IPS-20b (cell line): ENCODE data around the gene SENP6.
"Not testable (repeated sequence)": the region's sequence is repeated elsewhere in the genome, so short reads cannot be mapped to it uniquely, and the experiment has no call there.

ENCODE experiments used
- H3K27ac ChIP-seq: one replicate; pipeline ENCODE4 v1.5.1; 2013; ENCODE audit warnings: low read length
- H3K27me3 ChIP-seq: 2 replicates; pipeline ENCODE4 v1.6.1; 2013; ENCODE audit warnings: mild to moderate bottlenecking, low read length, inconsistent platforms; ENCODE audit not compliant: insufficient read depth
- H3K36me3 ChIP-seq: 2 replicates; pipeline ENCODE4 v1.6.1; 2013; ENCODE audit warnings: low read depth, mild to moderate bottlenecking, inconsistent platforms, low read length, moderate library complexity; ENCODE audit not compliant: insufficient read depth
- H3K4me1 ChIP-seq: 2 replicates; pipeline ENCODE4 v1.6.1; 2013; ENCODE audit warnings: mild to moderate bottlenecking, control low read depth, inconsistent platforms, low read length, moderate library complexity; ENCODE audit not compliant: insufficient read depth
- H3K4me3 ChIP-seq: 2 replicates; pipeline ENCODE4 v1.5.1; 2013; ENCODE audit warnings: mild to moderate bottlenecking, low read length, inconsistent platforms
- H3K9ac ChIP-seq: 2 replicates; pipeline ENCODE4 v1.6.1; 2013; ENCODE audit warnings: low read depth, mild to moderate bottlenecking, inconsistent platforms, low read length, moderate library complexity
- H3K9me3 ChIP-seq: 2 replicates; pipeline ENCODE4 v1.6.1; 2013; ENCODE audit warnings: mild to moderate bottlenecking, low read depth, low read length, inconsistent platforms; ENCODE audit not compliant: insufficient read depth

Gene SENP6

GRCh38 chr6:75581231-75581630 lies 20.4 kb upstream of the SENP6 start:
- Histone ChIP-seq H3K27me3 (no peaks in the 10 kb centered on the region), H3K4me3 (no peak overlapping the region), H3K27ac (no peak overlapping the region), H3K9ac (no peak overlapping the region), H3K9me3 (no peaks in the 10 kb centered on the region), H3K36me3 (no peaks in the 10 kb centered on the region), H3K4me1 (no peaks in the 10 kb centered on the region)

GRCh38 chr6:75584552-75584951 lies 17.1 kb upstream of the SENP6 start:
- not testable (repeated sequence) for H3K27ac ChIP-seq, H3K36me3 ChIP-seq, H3K9ac ChIP-seq, H3K9me3 ChIP-seq, H3K4me3 ChIP-seq, H3K4me1 ChIP-seq, H3K27me3 ChIP-seq

GRCh38 chr6:75588948-75589347 lies 12.7 kb upstream of the SENP6 start:
- no peak overlapping the region for H3K4me3 ChIP-seq
- H3K9me3 ChIP-seq, result no peaks in the 10 kb centered on the region
- no peaks in the 10 kb centered on the region for H3K4me1 ChIP-seq
- no peaks in the 10 kb centered on the region for H3K36me3 ChIP-seq
- no peaks in the 10 kb centered on the region for H3K27me3 ChIP-seq
- no peak overlapping the region for H3K27ac ChIP-seq
- H3K9ac ChIP-seq, result no peak overlapping the region

DNA sequence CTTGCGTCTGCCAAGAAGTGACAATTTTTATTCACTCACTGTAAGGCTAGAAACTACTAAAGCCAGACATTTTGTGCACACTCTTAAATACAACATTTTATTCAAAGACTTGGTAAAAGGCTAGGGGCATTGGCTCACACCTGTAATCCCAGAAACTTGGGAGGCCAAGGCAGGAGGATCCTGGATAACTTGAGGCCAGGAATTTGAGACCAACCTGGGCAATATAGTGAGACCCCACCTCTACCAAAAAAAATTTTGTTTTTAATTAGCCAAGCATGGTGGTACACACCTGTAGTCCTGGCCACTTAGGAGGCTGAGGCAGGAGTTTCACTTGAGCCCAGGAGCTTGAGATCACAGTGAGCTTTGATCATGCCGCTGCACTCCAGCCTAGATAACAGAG lies 11.3 kb upstream of the SENP6 start:
- Histone ChIP-seq H3K4me1 (no peaks in the 10 kb centered on the region), H3K36me3 (no peaks in the 10 kb centered on the region), H3K4me3 (no peak overlapping the region), H3K9ac (no peak overlapping the region), H3K27ac (no peak overlapping the region), H3K27me3 (no peaks in the 10 kb centered on the region), H3K9me3 (no peaks in the 10 kb centered on the region)

GRCh38 chr6:75596380-75596779 lies 5.3 kb upstream of the SENP6 start:
- H3K4me3 ChIP-seq, H3K9ac ChIP-seq: not testable (repeated sequence)

GRCh38 chr6:75600768-75601167 lies 912 bp upstream of the SENP6 start:
- H3K9ac ChIP-seq, result peak overlapping the region; percentile 89; the same call in 1 of the 2 replicates
- H3K36me3 ChIP-seq, result no peaks in the 10 kb centered on the region
- no peaks in the 10 kb centered on the region for H3K27me3 ChIP-seq
- peak overlapping the region; percentile 97 for H3K4me3 ChIP-seq
- no peak overlapping the region for H3K27ac ChIP-seq
- no peaks in the 10 kb centered on the region; the same call in 1 of the 2 replicates for H3K4me1 ChIP-seq
- no peaks in the 10 kb centered on the region for H3K9me3 ChIP-seq

More at GRCh38 chr6:75596380-75596779, 5.3 kb upstream of the SENP6 start:
- not testable (repeated sequence) for H3K36me3 ChIP-seq, H3K4me1 ChIP-seq, H3K9me3 ChIP-seq, H3K27ac ChIP-seq, H3K27me3 ChIP-seq

GRCh38 chr6:75602246-75603105 lies 796 bp downstream of the SENP6 start:
- Histone ChIP-seq H3K9ac (peak overlapping the region; percentile 89), H3K4me3 (peak overlapping the region; percentile 97), H3K4me1 (no peaks in the 10 kb centered on the region; the same call in 1 of the 2 replicates), H3K27me3 (no peaks in the 10 kb centered on the region), H3K27ac (peak overlapping the region; percentile 95), H3K9me3 (no peaks in the 10 kb centered on the region), H3K36me3 (no peaks in the 10 kb centered on the region)

GRCh38 chr6:75603106-75603420 lies 1.4 kb downstream of the SENP6 start:
- peak overlapping the region; percentile 97 for H3K4me3 ChIP-seq
- no peaks in the 10 kb centered on the region; the same call in 1 of the 2 replicates for H3K4me1 ChIP-seq
- H3K27ac ChIP-seq, result no peak overlapping the region
- H3K27me3 ChIP-seq, result no peaks in the 10 kb centered on the region
- no peaks in the 10 kb centered on the region for H3K36me3 ChIP-seq
- H3K9ac ChIP-seq, result peak overlapping the region; percentile 89
- H3K9me3 ChIP-seq, result no peaks in the 10 kb centered on the region

- H3K4me3 ChIP-seq, result peak overlapping the region; percentile 97
Observed at GRCh38 chr6:75604294-75604693, 2.6 kb downstream of the SENP6 start.

DNA sequence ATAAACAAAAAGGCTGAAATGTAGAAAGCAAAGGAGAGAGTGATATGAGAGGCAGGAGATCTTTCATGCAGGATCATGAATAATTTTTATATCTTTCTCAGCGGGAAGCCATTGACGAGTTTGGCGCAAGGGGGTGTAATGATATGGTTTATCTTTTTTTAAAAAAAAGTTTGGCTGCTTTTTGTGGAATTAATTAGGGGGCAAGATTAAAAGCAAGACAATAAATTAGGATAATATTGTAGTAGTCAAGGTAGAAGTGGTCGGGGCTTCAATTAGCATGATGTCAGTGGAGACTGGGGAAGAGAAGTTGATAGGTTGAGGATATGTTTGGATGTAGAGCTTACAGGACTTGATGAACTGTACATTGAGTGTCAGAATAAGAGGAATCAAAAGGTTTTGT lies 4.0 kb downstream of the SENP6 start:
- no peak overlapping the region for H3K27ac ChIP-seq

More at GRCh38 chr6:75604294-75604693, 2.6 kb downstream of the SENP6 start:
- no peak overlapping the region for H3K27ac ChIP-seq
- no peaks in the 10 kb centered on the region for H3K9me3 ChIP-seq
- peaks cover 6% of the 10 kb centered on the region; the same call in 1 of the 2 replicates for H3K4me1 ChIP-seq
- no peaks in the 10 kb centered on the region for H3K36me3 ChIP-seq
- H3K27me3 ChIP-seq, result no peaks in the 10 kb centered on the region
- H3K9ac ChIP-seq, result no peak overlapping the region; the same call in 1 of the 2 replicates

GRCh38 chr6:75608304-75608703 lies 6.6 kb downstream of the SENP6 start:
- H3K27me3 ChIP-seq, result no peaks in the 10 kb centered on the region
- no peaks in the 10 kb centered on the region for H3K36me3 ChIP-seq
- H3K4me1 ChIP-seq, result peaks cover 17% of the 10 kb centered on the region
- H3K9me3 ChIP-seq, result no peaks in the 10 kb centered on the region
- H3K27ac ChIP-seq, result no peak overlapping the region
- H3K9ac ChIP-seq, result no peak overlapping the region
- H3K4me3 ChIP-seq, result no peak overlapping the region

More for the DNA sequence above, 4.0 kb downstream of the SENP6 start:
- no peak overlapping the region for H3K4me3 ChIP-seq
- H3K9ac ChIP-seq, result no peak overlapping the region
- peaks cover 13% of the 10 kb centered on the region for H3K4me1 ChIP-seq
- H3K27me3 ChIP-seq, result no peaks in the 10 kb centered on the region
- H3K9me3 ChIP-seq, result no peaks in the 10 kb centered on the region
- H3K36me3 ChIP-seq, result no peaks in the 10 kb centered on the region

DNA sequence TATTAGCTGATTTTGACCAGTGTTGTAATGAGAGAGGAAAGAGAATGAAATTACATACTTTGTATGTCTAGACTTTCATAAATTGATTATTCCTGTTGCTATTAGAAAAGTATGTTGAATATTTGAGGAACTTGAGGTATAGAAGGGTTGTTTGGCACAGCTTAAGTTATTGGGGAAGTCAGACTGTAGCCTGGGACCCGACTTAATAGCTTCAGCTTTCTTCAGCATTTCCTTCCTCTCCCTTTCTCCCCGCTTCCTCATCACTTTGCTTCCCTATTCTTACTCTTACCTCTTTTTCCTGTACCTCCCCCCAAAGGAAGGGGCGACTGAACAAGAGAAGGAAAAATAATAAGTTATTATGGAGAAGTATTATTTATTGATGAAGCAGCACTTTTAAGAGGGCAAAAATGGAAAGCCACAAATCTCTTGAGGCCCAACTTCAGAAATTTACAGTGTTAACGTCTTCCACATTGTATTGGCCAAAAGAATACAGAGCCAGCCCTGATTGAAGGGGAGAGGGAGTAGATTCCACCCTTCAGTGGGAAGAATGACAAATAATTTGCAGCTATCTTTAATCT lies 7.4 kb downstream of the SENP6 start:
- no peak overlapping the region for H3K4me3 ChIP-seq
- no peak overlapping the region for H3K9ac ChIP-seq
- no peak overlapping the region for H3K27ac ChIP-seq
- peaks cover 17% of the 10 kb centered on the region for H3K4me1 ChIP-seq
- no peaks in the 10 kb centered on the region for H3K9me3 ChIP-seq
- no peaks in the 10 kb centered on the region for H3K36me3 ChIP-seq
- no peaks in the 10 kb centered on the region for H3K27me3 ChIP-seq
